ENCODE data around the gene THAP2.

Gene THAP2

GRCh38 chr12:71663561-71664410, at the start of gene THAP2, which contains the start of gene ZFC3H1:
TSS of gene THAP2 (plus strand) at chr12:71664301. CDS start at chr12:71664510, 209 bp downstream.
TSS of gene ZFC3H1 (minus strand) at chr12:71663848. CDS start at chr12:71663610, 238 bp downstream.
- in situ Hi-C loops (cut with HindIII; ENCODE audit: low sequenced_read_pairs), result loop anchor here (5.0 kb wide), 2 partner anchors 54 to 84 kb away; no protein-coding TSS in a partner anchor

DNA sequence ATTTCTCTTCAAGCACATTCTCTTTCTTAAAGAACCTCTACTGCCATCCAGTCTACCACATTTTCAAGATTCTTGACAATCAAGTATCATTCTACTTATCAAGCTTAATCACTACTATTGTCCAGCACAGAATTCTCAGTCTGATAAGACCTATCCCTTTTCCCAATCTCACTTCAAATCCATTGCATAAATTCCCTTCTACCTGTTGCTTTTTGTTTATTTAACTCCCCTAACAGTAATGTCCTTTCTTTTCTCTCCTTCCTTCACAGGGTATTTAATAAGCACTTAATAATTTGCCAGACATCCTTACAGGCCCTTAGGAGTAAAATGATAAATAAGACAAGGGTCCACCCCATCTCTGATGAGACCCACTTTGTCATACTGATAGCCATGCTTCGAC, 42.2 kb upstream of the THAP2 start:
- in situ Hi-C loops (cut with HindIII; ENCODE audit: low sequenced_read_pairs), result no loop called here

GRCh38 chr12:71625476-71625875, 38.6 kb upstream of the THAP2 start:
- in situ Hi-C loops (cut with HindIII; ENCODE audit: low sequenced_read_pairs), result no loop called here

GRCh38 chr12:71626098-71626497, 38.0 kb upstream of the THAP2 start:
- in situ Hi-C loops (cut with HindIII; ENCODE audit: low sequenced_read_pairs), result no loop called here

DNA sequence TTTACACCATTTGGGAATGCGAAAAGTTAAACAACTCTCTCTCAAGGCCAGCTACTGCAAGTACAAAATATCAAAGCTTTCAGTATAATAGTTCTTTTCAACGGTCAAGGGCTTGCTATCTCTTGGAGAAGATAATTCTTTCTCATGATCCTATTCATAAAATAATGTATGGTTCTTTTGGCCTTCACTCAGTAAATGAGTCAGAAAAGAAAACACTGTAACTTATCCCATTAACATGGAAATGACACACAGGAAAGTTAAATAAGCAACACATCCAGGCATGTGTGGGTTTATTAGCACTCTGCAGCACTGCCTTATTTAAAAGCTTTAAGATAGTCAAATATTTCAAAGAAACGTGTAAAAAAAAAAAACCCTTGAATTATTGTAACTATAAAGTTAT, 37.3 kb upstream of the THAP2 start:
- in situ Hi-C loops (cut with HindIII; ENCODE audit: low sequenced_read_pairs), result no loop called here

GRCh38 chr12:71627438-71628002, 36.6 kb upstream of the THAP2 start:
- in situ Hi-C loops (cut with HindIII; ENCODE audit: low sequenced_read_pairs), result no loop called here

- in situ Hi-C loops (cut with HindIII; ENCODE audit: low sequenced_read_pairs), result no loop called here
These were observed 27.4 kb upstream of the THAP2 start for GRCh38 chr12:71636704-71637115.

GRCh38 chr12:71638499-71638898, 25.6 kb upstream of the THAP2 start:
- in situ Hi-C loops (cut with HindIII; ENCODE audit: low sequenced_read_pairs), result no loop called here

- in situ Hi-C loops (cut with HindIII; ENCODE audit: low sequenced_read_pairs), result no loop called here
These were observed 24.8 kb upstream of the THAP2 start for GRCh38 chr12:71639341-71639760.

DNA sequence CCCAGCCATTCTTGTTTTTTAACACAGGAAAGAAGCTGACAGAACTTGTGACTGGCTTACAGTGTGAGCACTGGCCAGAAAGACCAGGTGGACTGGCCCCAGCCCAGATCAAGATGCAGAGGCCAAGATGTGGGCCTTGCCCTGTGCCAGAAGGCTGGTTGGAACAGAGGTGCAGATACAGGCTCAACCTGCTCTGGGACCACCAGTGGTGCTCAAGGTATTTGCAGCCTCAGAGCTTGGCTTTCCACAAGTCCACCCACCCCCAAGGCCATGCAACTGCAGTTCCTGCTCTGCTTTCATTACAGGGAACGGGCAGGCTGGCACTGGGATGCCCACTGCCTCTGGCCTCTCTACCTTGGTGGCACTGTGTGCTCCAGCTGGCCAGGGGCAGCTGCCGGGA, 23.8 kb upstream of the THAP2 start:
- in situ Hi-C loops (cut with HindIII; ENCODE audit: low sequenced_read_pairs), result no loop called here

GRCh38 chr12:71641390-71641789, 22.7 kb upstream of the THAP2 start:
- in situ Hi-C loops (cut with HindIII; ENCODE audit: low sequenced_read_pairs), result no loop called here

- in situ Hi-C loops (cut with HindIII; ENCODE audit: low sequenced_read_pairs), result no loop called here
These were observed 21.8 kb upstream of the THAP2 start for GRCh38 chr12:71642264-71642663.

GRCh38 chr12:71645268-71645667, 18.8 kb upstream of the THAP2 start:
- in situ Hi-C loops (cut with HindIII; ENCODE audit: low sequenced_read_pairs), result no loop called here

- in situ Hi-C loops (cut with HindIII; ENCODE audit: low sequenced_read_pairs), result no loop called here
These were observed 17.6 kb upstream of the THAP2 start for GRCh38 chr12:71646512-71646911.

DNA sequence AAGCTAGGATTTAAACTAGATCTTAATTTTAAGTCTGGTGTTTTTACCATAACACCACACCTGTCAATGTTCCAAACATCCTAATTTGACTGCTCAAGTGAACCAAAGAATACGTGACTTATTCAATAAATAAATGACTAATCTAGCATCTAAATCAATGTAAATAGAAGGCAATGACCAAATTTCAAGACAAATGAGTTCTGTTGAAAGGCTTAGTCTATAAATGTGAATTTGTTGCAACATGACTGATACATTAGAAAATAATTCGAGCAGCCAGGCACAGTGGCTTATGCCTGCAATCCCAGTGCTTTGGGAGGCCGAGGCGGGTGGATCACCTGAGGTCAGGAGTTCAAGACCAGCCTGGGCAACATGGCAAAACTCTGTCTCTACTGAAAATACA, 15.6 kb upstream of the THAP2 start:
- in situ Hi-C loops (cut with HindIII; ENCODE audit: low sequenced_read_pairs), result no loop called here

DNA sequence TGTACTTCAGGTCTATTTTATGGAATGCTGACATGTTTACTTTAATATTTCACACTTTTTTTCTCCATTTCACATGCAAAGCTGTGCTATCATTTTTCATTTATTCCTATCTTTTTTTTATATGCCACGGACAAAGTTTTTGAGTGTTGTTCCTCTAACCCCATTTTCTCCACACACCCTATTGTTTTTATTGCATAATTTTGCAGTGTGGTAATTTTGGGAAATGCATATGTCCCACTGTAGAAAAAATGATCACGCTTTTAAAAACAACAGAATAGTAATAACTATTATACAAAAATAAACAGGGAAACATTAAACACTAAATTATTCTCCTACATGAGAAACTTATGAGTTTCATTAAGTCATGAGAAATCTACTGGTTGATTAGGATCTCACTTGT, 14.7 kb upstream of the THAP2 start:
- in situ Hi-C loops (cut with HindIII; ENCODE audit: low sequenced_read_pairs), result no loop called here

DNA sequence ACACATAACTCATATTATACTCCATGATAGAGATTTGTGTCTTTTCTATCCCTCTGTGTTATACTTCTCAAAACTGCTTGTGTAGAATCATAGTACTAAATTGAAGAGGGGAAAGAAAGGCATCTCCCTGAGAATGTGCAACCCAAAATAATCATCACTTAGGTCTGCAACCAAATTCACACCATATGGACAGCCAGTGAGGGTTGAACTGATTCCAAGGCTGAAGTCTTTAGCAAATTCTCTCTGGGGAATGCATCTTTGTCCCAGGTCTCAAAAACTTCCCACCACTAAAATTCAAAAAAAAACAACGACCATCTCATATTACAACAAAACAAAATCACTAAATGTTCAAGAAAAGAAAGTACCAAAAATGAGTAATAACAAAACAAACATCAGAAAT, 11.4 kb upstream of the THAP2 start:
- in situ Hi-C loops (cut with HindIII; ENCODE audit: low sequenced_read_pairs), result no loop called here

DNA sequence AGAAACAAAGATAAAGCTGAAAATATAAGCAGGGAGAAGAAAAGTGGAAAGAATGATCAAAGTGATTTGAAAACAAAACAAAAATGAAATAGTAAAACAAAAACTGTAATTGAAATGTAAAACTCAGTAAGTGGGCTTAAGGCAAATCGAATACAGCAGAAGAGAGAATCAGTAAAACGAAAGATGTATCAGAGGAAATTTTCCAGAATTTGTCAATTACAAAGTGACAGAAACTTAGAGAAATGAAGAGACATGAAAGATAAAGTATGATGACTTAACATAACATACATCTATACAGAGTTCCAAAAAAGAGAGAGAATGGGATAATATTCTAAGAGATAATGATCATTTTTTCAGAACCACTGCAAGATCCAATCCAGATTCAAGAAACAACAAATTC, 11.0 kb upstream of the THAP2 start:
- in situ Hi-C loops (cut with HindIII; ENCODE audit: low sequenced_read_pairs), result no loop called here

GRCh38 chr12:71654200-71654599, 9.9 kb upstream of the THAP2 start:
- in situ Hi-C loops (cut with HindIII; ENCODE audit: low sequenced_read_pairs), result no loop called here

DNA sequence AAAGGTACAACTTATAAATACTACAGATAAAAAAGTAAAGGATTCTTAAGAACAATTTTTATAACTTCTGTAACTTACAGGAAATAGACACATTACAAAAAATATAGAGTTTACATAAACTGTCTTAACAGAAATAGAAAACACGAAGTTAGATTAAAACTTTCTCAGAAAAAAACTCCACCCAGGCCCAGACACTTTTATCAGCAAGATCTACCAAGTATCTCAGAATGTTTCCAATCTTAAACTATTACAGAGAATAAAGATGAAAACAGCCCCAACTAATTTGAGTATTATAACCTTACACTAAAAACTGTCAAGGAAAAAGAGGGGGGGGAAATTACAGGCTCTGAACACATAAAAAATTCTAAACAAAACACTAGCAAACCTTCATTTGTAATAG, 8.6 kb upstream of the THAP2 start:
- in situ Hi-C loops (cut with HindIII; ENCODE audit: low sequenced_read_pairs), result no loop called here

- in situ Hi-C loops (cut with HindIII; ENCODE audit: low sequenced_read_pairs), result no loop called here
These were observed 8.2 kb upstream of the THAP2 start for GRCh38 chr12:71655907-71656306.

GRCh38 chr12:71656740-71657139, 7.4 kb upstream of the THAP2 start:
- in situ Hi-C loops (cut with HindIII; ENCODE audit: low sequenced_read_pairs), result no loop called here

Data from endothelial cell of hepatic sinusoid (primary cell).